Measurements from ENCODE around the gene ERC1.
A peak's percentile ranks its signal among the peaks of the same experiment; 100 is the strongest.
"Not testable (repeated sequence)": the region's sequence is repeated elsewhere in the genome, so short reads cannot be mapped to it uniquely, and the experiment has no call there.

Gene ERC1

GRCh38 chr12:1293901-1294300 lies 302.9 kb downstream of the ERC1 start:
- DNase-seq, result no peak
- no peak for TF ChIP-seq GATA1 (IDR thresholded peaks at IDR 0.05; ENCODE audit: low read depth, low read length)
- no peak for TF ChIP-seq POLR2A (IDR thresholded peaks at IDR 0.05; ENCODE audit: low read length)

GRCh38 chr12:1297206-1297605 lies 306.2 kb downstream of the ERC1 start:
- DNase-seq, result no peak
- TF ChIP-seq POLR2A (IDR thresholded peaks at IDR 0.05; ENCODE audit: low read length) (no peak), GATA1 (IDR thresholded peaks at IDR 0.05; ENCODE audit: low read depth, low read length) (no peak)

- no peak for DNase-seq
- no peak for TF ChIP-seq POLR2A (IDR thresholded peaks at IDR 0.05; ENCODE audit: low read length)
- no peak for TF ChIP-seq GATA1 (IDR thresholded peaks at IDR 0.05; ENCODE audit: low read depth, low read length)
Observed at GRCh38 chr12:1297639-1298175, 306.7 kb downstream of the ERC1 start.

GRCh38 chr12:1300460-1300859 lies 309.4 kb downstream of the ERC1 start:
- DNase-seq, result peak in 1 of 2 experiments; percentile 10
- TF ChIP-seq GATA1 (IDR thresholded peaks at IDR 0.05; ENCODE audit: low read depth, low read length) (no peak), POLR2A (IDR thresholded peaks at IDR 0.05; ENCODE audit: low read length) (no peak)

GRCh38 chr12:1302201-1302870 lies 311.3 kb downstream of the ERC1 start:
- no peak for DNase-seq
- TF ChIP-seq POLR2A (IDR thresholded peaks at IDR 0.05; ENCODE audit: low read length) (no peak), GATA1 (IDR thresholded peaks at IDR 0.05; ENCODE audit: low read depth, low read length) (no peak)

GRCh38 chr12:1305063-1305434 lies 314.0 kb downstream of the ERC1 start:
- TF ChIP-seq POLR2A (IDR thresholded peaks at IDR 0.05; ENCODE audit: low read length) (no peak), GATA1 (IDR thresholded peaks at IDR 0.05; ENCODE audit: low read depth, low read length) (no peak)
- peak; percentile 38 to 39 for DNase-seq

- DNase-seq, result peak; percentile 32 to 35
- no peak for TF ChIP-seq POLR2A (IDR thresholded peaks at IDR 0.05; ENCODE audit: low read length)
- no peak for TF ChIP-seq GATA1 (IDR thresholded peaks at IDR 0.05; ENCODE audit: low read depth, low read length)
Observed at GRCh38 chr12:1305791-1306500, 314.9 kb downstream of the ERC1 start.

GRCh38 chr12:1306817-1307216 lies 315.8 kb downstream of the ERC1 start:
- no peak for TF ChIP-seq GATA1 (IDR thresholded peaks at IDR 0.05; ENCODE audit: low read depth, low read length)
- no peak for DNase-seq

- no peak for TF ChIP-seq GATA1 (IDR thresholded peaks at IDR 0.05; ENCODE audit: low read depth, low read length)
- no peak for TF ChIP-seq POLR2A (IDR thresholded peaks at IDR 0.05; ENCODE audit: low read length)
- no peak for DNase-seq
Observed at GRCh38 chr12:1307796-1308195, 316.8 kb downstream of the ERC1 start.

GRCh38 chr12:1309613-1310012 lies 318.6 kb downstream of the ERC1 start:
- DNase-seq, result no peak
- TF ChIP-seq POLR2A (IDR thresholded peaks at IDR 0.05; ENCODE audit: low read length) (no peak), GATA1 (IDR thresholded peaks at IDR 0.05; ENCODE audit: low read depth, low read length) (no peak)

- TF ChIP-seq POLR2A (IDR thresholded peaks at IDR 0.05; ENCODE audit: low read length) (no peak), GATA1 (IDR thresholded peaks at IDR 0.05; ENCODE audit: low read depth, low read length) (no peak)
- peak in 1 of 2 experiments; percentile 18 for DNase-seq
Observed at GRCh38 chr12:1310653-1311052, 319.6 kb downstream of the ERC1 start.

GRCh38 chr12:1311145-1311544 lies 320.1 kb downstream of the ERC1 start:
- DNase-seq, result no peak
- no peak for TF ChIP-seq POLR2A (IDR thresholded peaks at IDR 0.05; ENCODE audit: low read length)
- no peak for TF ChIP-seq GATA1 (IDR thresholded peaks at IDR 0.05; ENCODE audit: low read depth, low read length)

GRCh38 chr12:1313906-1314305 lies 322.9 kb downstream of the ERC1 start:
- TF ChIP-seq POLR2A (IDR thresholded peaks at IDR 0.05; ENCODE audit: low read length) (no peak), GATA1 (IDR thresholded peaks at IDR 0.05; ENCODE audit: low read depth, low read length) (no peak)
- no peak for DNase-seq

- TF ChIP-seq GATA1 (IDR thresholded peaks at IDR 0.05; ENCODE audit: low read depth, low read length) (no peak), POLR2A (IDR thresholded peaks at IDR 0.05; ENCODE audit: low read length) (no peak)
- no peak for DNase-seq
Observed at GRCh38 chr12:1314523-1314922, 323.5 kb downstream of the ERC1 start.

GRCh38 chr12:1316991-1317390 lies 326.0 kb downstream of the ERC1 start:
- not testable (repeated sequence) for DNase-seq
